ENCODE results near the gene C10orf62.

DNA sequence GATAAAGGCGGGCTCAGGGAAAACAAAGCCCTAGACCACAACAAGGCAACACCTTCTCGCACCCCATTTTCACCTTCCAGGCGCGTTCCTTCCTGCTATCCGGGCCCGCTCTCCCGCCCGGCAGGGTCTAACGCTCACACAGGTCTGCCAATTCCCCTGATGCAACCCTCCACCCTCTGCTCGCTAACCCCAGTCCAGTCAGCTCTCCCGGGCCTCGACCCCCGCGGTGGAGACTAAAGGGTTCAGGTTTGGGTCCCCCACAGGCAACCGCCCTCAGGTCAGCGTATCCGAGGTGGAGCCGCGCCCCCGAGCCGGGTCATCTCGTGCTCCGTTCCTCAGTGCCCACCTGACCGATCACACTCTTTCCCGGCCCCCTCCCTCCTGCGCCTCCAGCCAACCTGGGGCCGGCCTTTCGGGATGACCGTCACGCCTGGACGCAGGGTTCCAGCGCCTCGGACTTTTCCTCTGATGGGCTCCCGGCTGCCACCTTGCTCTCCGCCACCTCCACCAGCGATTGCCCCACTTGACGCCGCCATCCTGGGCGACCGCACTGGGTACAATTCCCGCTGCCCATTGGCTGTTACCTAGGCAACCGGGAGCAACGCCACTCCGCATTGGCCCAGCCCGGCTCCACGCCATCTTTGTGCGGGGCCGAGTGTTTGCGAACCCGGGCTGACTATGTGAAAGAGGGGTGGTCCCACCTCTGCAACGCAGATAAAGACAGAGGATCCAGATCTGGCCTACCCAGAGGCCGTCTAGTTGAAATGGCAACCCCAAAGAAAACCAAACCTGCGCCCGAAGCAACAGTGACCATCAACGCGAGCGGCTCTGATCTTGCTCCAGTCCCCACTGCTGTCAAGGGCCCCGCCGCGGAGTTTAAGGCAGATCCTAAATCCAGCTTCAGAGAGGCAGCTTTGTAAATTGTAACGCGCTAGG lies 43.7 kb downstream of the C10orf62 start, which contains the start of gene MORN4:
- TF ChIP-seq MTA3 (CRISPR knock-in tag; IDR thresholded peaks at IDR 0.05) (no peak), RAD21 (CRISPR knock-in tag; IDR thresholded peaks at IDR 0.05) (no peak), CCAR2 (optimal IDR thresholded peaks at IDR 0.05; ENCODE audit: low read depth, low read length) (no peak), THYN1 (CRISPR knock-in tag; IDR thresholded peaks at IDR 0.05; ENCODE audit: borderline replicate concordance, low read depth) (no peak), HNF4G (IDR thresholded peaks at IDR 0.05; ENCODE audit: borderline replicate concordance, low read depth, low read length) (no peak), HNF4G (CRISPR knock-in tag; IDR thresholded peaks at IDR 0.05; ENCODE audit: borderline replicate concordance, low read depth) (no peak; the same call in 1 of the 2 replicates), NR2F1 (CRISPR knock-in tag; IDR thresholded peaks at IDR 0.05) (no peak), ZFP37 (CRISPR knock-in tag; IDR thresholded peaks at IDR 0.05; ENCODE audit: borderline replicate concordance) (no peak), HDAC6 (IDR thresholded peaks at IDR 0.05; ENCODE audit: low read depth, low read length) (no peak), SOX6 (IDR thresholded peaks at IDR 0.05) (no peak), SOX6 (CRISPR knock-in tag; IDR thresholded peaks at IDR 0.05) (no peak; the same call in 1 of the 2 replicates)
- TF ChIP-seq, protein P1, sequence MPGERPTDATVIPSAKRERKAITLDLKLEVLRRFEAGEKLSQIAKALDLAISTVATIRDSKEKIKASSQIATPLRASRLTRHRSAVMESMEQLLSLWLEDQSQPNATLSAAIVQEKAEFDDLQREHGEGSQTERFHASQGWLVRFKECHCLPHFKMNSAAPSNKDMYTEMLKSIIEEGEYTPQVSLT (CRISPR knock-in tag; IDR thresholded peaks at IDR 0.05; ENCODE audit: borderline replicate concordance, low read depth), result no peak
- TF ChIP-seq, protein P2, sequence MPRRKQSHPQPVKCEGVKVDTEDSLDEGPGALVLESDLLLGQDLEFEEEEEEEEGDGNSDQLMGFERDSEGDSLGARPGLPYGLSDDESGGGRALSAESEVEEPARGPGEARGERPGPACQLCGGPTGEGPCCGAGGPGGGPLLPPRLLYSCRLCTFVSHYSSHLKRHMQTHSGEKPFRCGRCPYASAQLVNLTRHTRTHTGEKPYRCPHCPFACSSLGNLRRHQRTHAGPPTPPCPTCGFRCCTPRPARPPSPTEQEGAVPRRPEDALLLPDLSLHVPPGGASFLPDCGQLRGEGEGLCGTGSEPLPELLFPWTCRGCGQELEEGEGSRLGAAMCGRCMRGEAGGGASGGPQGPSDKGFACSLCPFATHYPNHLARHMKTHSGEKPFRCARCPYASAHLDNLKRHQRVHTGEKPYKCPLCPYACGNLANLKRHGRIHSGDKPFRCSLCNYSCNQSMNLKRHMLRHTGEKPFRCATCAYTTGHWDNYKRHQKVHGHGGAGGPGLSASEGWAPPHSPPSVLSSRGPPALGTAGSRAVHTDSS (CRISPR knock-in tag; conservative IDR thresholded peaks at IDR 0.05), result no peak
- TF ChIP-seq, protein P3, sequence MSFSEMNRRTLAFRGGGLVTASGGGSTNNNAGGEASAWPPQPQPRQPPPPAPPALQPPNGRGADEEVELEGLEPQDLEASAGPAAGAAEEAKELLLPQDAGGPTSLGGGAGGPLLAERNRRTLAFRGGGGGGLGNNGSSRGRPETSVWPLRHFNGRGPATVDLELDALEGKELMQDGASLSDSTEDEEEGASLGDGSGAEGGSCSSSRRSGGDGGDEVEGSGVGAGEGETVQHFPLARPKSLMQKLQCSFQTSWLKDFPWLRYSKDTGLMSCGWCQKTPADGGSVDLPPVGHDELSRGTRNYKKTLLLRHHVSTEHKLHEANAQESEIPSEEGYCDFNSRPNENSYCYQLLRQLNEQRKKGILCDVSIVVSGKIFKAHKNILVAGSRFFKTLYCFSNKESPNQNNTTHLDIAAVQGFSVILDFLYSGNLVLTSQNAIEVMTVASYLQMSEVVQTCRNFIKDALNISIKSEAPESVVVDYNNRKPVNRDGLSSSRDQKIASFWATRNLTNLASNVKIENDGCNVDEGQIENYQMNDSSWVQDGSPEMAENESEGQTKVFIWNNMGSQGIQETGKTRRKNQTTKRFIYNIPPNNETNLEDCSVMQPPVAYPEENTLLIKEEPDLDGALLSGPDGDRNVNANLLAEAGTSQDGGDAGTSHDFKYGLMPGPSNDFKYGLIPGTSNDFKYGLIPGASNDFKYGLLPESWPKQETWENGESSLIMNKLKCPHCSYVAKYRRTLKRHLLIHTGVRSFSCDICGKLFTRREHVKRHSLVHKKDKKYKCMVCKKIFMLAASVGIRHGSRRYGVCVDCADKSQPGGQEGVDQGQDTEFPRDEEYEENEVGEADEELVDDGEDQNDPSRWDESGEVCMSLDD (CRISPR knock-in tag; IDR thresholded peaks at IDR 0.05; ENCODE audit: borderline replicate concordance), result no peak
